Esophagus squamous epithelium (tissue), 5 donors: ENCODE data around the gene ARL17B. TPM values are rescaled to one million over a fixed set of nuclear protein-coding genes. Genes with fewer than 3 reads are reported as not detected.
"Not testable (repeated sequence)": the region's sequence is repeated elsewhere in the genome, so short reads cannot be mapped to it uniquely, and the experiment has no call there.

Source experiments
- DNase-seq: peaks from one replicate; lab custom pipeline; 2025; lab: John Stamatoyannopoulos, UW
- H3K27ac ChIP-seq, 4 donors: fragments of 200-600 bp; sonication (generic); one replicate each; pipeline ENCODE4 v1.5.1; 2016 to 2019; ENCODE audit warnings: mild to moderate bottlenecking in 1 of 4
- H3K27me3 ChIP-seq, 4 donors: fragments of 200-600 bp; sonication (generic); 1 replicate in 3 of 4; 2 replicates in 1 of 4; pipeline versions ENCODE4 v1.5.1 to v1.6.0; 2017 to 2021; ENCODE audit warnings: antibody characterized with exemption in 1 of 4
- H3K36me3 ChIP-seq, 3 donors: fragments of 200-600 bp; sonication (generic); one replicate each; pipeline ENCODE4 v1.5.1; 2016 to 2019
- H3K4me1 ChIP-seq, 3 donors: fragments of 200-600 bp; sonication (generic); one replicate each; pipeline ENCODE4 v1.5.1; 2017 to 2019
- H3K4me3 ChIP-seq, 4 donors: fragments of 200-600 bp; sonication (generic); 1 replicate in 3 of 4; 2 replicates in 1 of 4; pipeline ENCODE4 v1.5.1; 2016 to 2019; ENCODE audit warnings: mild to moderate bottlenecking in 2 of 4, moderate library complexity in 1 of 4
- H3K9me3 ChIP-seq, 3 donors: fragments of 200-600 bp; sonication (generic); one replicate each; pipeline ENCODE4 v1.5.1; 2016 to 2019
- CTCF ChIP-seq, 6 experiments: fragments of 450-650 bp in 4 of 6; fragments of 200-600 bp in 2 of 6; sonication (generic) in 2 of 6; IDR thresholded peaks; one replicate each; pipeline ENCODE4 v1.5.1; 2016 to 2019; ENCODE audit warnings: antibody characterized with exemption in 6 of 6, mild to moderate bottlenecking in 4 of 6, moderate library complexity in 4 of 6
- POLR2A ChIP-seq, 4 donors: fragments of 450-650 bp; IDR thresholded peaks; one replicate each; pipeline ENCODE4 v1.6.1; 2017; ENCODE audit warnings: antibody characterized with exemption in 4 of 4, mild to moderate bottlenecking in 4 of 4, moderate library complexity in 3 of 4
- WGBS, 2 donors: methylation state at CpG; one replicate each; pipeline ENCODE4 v1.1.5; 2018; 5-methylcytosine and 5-hydroxymethylcytosine counted together
- intact Hi-C: fragments of 100-400 bp; cut with DNase I; formaldehyde crosslinking; loops from one replicate; pipeline ENCODE4 v1.15.0; 2022
- total RNA-seq, 4 donors: library from RNA; depleted of rRNA; stranded (reverse); fragments of >200 nt; gene quantifications; one replicate each; pipeline ENCODE4 v1.1.0, GENCODE V29; 2016
- donor health status: DM: yes; HTN: yes; CAD: no.

Gene ARL17B
- total RNA-seq, 4 donors from 2014 or later: 4.4 to 13.2 (median 9.2) TPM

GRCh38 chr17:46286764-46287221, 74.8 kb downstream of the ARL17B start:
- 1% methylated on average over 3 of the region's 3 CpGs for WGBS, 2 donors
- H3K27me3 ChIP-seq, intact Hi-C loops, H3K4me1 ChIP-seq, H3K36me3 ChIP-seq, H3K27ac ChIP-seq, H3K9me3 ChIP-seq, DNase-seq, H3K4me3 ChIP-seq: not testable (repeated sequence)
- TF ChIP-seq CTCF (IDR thresholded peaks at IDR 0.05): peak; percentile 62 to 83 (median 76)

GRCh38 chr17:46285500-46285899, 76.1 kb downstream of the ARL17B start:
- intact Hi-C loops, H3K4me3 ChIP-seq, H3K9me3 ChIP-seq, H3K36me3 ChIP-seq, H3K27me3 ChIP-seq, H3K4me1 ChIP-seq, H3K27ac ChIP-seq, DNase-seq: not testable (repeated sequence)
- 78 to 92% methylated on average over 1 to 2 of the region's 2 CpGs for WGBS, 2 donors

GRCh38 chr17:46284467-46284866, 77.1 kb downstream of the ARL17B start:
- H3K4me3 ChIP-seq, H3K27ac ChIP-seq, DNase-seq, H3K9me3 ChIP-seq, intact Hi-C loops, H3K27me3 ChIP-seq, H3K36me3 ChIP-seq, H3K4me1 ChIP-seq: not testable (repeated sequence)
- 67 to 80% methylated on average over 1 of the region's 1 CpG for WGBS, 2 donors

GRCh38 chr17:46282635-46283034, 78.9 kb downstream of the ARL17B start:
- DNase-seq, H3K4me1 ChIP-seq, H3K9me3 ChIP-seq, H3K36me3 ChIP-seq, H3K27ac ChIP-seq, intact Hi-C loops, H3K4me3 ChIP-seq, H3K27me3 ChIP-seq: not testable (repeated sequence)
- WGBS, 2 donors: 89% methylated on average over 7 of the region's 12 CpGs; no CpG with 5 or more reads in 1 of the 2 donors

- 97 to 98% methylated on average over 3 to 4 of the region's 4 CpGs for WGBS, 2 donors
- H3K4me3 ChIP-seq, DNase-seq, H3K27me3 ChIP-seq, H3K9me3 ChIP-seq, H3K36me3 ChIP-seq, H3K4me1 ChIP-seq, H3K27ac ChIP-seq, intact Hi-C loops: not testable (repeated sequence)
These were observed 80.2 kb downstream of the ARL17B start for GRCh38 chr17:46281336-46281735.

GRCh38 chr17:46276728-46277479, 84.7 kb downstream of the ARL17B start:
- not testable (repeated sequence) for H3K27ac ChIP-seq, H3K27me3 ChIP-seq, H3K9me3 ChIP-seq, H3K4me3 ChIP-seq, H3K4me1 ChIP-seq, DNase-seq, H3K36me3 ChIP-seq
- whole genome bisulfite sequencing, 2 donors: 64 to 70% methylated on average over 2 to 3 of the region's 3 CpGs
- intact Hi-C loops: loop anchor here (10.0 kb wide), 1 partner anchor 82 kb away; the partner anchor contains the start of gene KANSL1

GRCh38 chr17:46274238-46274637, 87.3 kb downstream of the ARL17B start:
- WGBS, 2 donors: 78 to 89% methylated on average over 3 of the region's 3 CpGs

More at GRCh38 chr17:46274238-46274637, 87.3 kb downstream of the ARL17B start:
- no peak for DNase-seq
- Histone ChIP-seq H3K27me3 (no peaks in the 10 kb centered on the region), H3K4me1 (no peaks in the 10 kb centered on the region), H3K9me3 (no peaks in the 10 kb centered on the region), H3K27ac (no peak overlapping the region), H3K36me3 (no peaks in the 10 kb centered on the region), H3K4me3 (no peak overlapping the region)
- TF ChIP-seq CTCF (IDR thresholded peaks at IDR 0.05): no peak
- no peak for TF ChIP-seq POLR2A (IDR thresholded peaks at IDR 0.05)
- intact Hi-C loops: loop anchor here (10.0 kb wide), 1 partner anchor 79 kb away; the partner anchor contains the start of gene KANSL1
